ENCODE data around the gene FXYD3. TPM values are rescaled to one million over a fixed set of nuclear protein-coding genes. Genes with fewer than 3 reads are reported as not detected.

The FXYD3 gene
- total and polyA plus RNA-seq, 2 experiments from 2014 or later, result 0.81 TPM; not detected in 1

DNA sequence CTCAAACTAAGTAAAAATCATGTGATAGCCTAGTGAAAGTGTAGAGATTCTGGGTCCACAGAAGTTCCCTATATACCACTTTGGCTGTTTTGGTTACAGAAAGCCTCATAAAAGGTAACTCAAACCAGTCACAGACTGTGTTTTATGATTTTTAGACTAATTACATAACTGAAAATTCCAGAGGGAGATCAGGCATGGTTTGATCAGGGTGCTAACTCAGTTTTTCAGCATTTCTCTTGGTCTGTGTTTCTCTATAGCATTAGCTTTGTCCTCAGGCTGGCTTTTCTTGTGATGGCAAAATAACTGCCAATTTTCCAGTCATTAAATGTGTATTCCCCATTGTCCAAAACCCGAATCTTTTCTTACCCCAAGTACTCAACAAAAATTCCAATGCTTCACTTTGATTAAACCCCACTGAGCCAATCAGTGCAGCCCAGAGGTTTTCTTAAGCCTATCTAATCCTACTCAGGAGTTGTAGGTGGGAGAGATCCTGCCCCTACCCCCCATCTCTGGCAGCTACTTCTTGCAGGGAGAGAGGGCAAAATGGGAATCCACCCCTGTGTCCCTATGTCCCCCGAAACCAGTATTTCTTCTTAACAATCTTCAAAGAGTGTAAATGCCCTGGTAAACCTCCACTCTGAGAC lies 8.6 kb upstream of the FXYD3 start (continued):
- TF ChIP-seq, protein P1, sequence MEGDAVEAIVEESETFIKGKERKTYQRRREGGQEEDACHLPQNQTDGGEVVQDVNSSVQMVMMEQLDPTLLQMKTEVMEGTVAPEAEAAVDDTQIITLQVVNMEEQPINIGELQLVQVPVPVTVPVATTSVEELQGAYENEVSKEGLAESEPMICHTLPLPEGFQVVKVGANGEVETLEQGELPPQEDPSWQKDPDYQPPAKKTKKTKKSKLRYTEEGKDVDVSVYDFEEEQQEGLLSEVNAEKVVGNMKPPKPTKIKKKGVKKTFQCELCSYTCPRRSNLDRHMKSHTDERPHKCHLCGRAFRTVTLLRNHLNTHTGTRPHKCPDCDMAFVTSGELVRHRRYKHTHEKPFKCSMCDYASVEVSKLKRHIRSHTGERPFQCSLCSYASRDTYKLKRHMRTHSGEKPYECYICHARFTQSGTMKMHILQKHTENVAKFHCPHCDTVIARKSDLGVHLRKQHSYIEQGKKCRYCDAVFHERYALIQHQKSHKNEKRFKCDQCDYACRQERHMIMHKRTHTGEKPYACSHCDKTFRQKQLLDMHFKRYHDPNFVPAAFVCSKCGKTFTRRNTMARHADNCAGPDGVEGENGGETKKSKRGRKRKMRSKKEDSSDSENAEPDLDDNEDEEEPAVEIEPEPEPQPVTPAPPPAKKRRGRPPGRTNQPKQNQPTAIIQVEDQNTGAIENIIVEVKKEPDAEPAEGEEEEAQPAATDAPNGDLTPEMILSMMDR (conservative IDR thresholded peaks at IDR 0.05; ENCODE audit: low read depth in 2 of 2), result no peak
- TF ChIP-seq JUNB (IDR thresholded peaks at IDR 0.05; ENCODE audit: unreplicated experiment) (no peak), CREB1 (CRISPR knock-in tag; IDR thresholded peaks at IDR 0.05; ENCODE audit: low read depth) (no peak), ZNF114 (CRISPR knock-in tag; IDR thresholded peaks at IDR 0.05) (no peak)

- H3K27me3 Mint-ChIP-seq (ENCODE audit: insufficient read depth, low read depth, poor library complexity), result peaks cover 24% of the 10 kb centered on the region
- Histone ChIP-seq H3K27me3 (ENCODE audit: insufficient read depth) (no peaks in the 10 kb centered on the region), H3K79me2 (replicated peaks; ENCODE audit: insufficient read depth) (no peaks in the 10 kb centered on the region), H3K9me2 (ENCODE audit: insufficient read depth) (no peaks in the 10 kb centered on the region), H3F3A (replicated peaks; ENCODE audit: low read depth) (no peaks in the 10 kb centered on the region), H3K36me3 (ENCODE audit: insufficient read depth) (no peaks in the 10 kb centered on the region), H3K27ac (ENCODE audit: low read depth) (no peak overlapping the region), H2AFZ (no peak overlapping the region), H3K4me2 (no peak overlapping the region), H4K20me1 (replicated peaks; ENCODE audit: insufficient read depth) (no peaks in the 10 kb centered on the region), H3K4me1 (ENCODE audit: insufficient read depth) (peaks cover 4% of the 10 kb centered on the region), H3K4me3 (no peak overlapping the region)
- no peaks in the 10 kb centered on the region; the same call in 1 of the 3 replicates for H3K9me3 Mint-ChIP-seq
- peaks cover 16% of the 10 kb centered on the region for H3K4me1 Mint-ChIP-seq
- DNase-seq (ENCODE audit: low spot score), result no peak
- no peak overlapping the region for H3K4me3 Mint-ChIP-seq
- peaks cover 11% of the 10 kb centered on the region; the same call in 1 of the 3 replicates for H3K36me3 Mint-ChIP-seq (ENCODE audit: low read depth)
- no peak overlapping the region for H3K27ac Mint-ChIP-seq
- no peak for ATAC-seq
- TF ChIP-seq CREB1 (CRISPR knock-in tag; IDR thresholded peaks at IDR 0.05; ENCODE audit: low read depth) (no peak), POLR2AphosphoS5 (IDR thresholded peaks at IDR 0.05; ENCODE audit: low read depth) (no peak), ZNF331 (CRISPR knock-in tag; IDR thresholded peaks at IDR 0.05; ENCODE audit: low read depth) (no peak), ZNF462 (CRISPR knock-in tag; IDR thresholded peaks at IDR 0.05) (no peak), EZH2phosphoT487 (IDR thresholded peaks at IDR 0.05; ENCODE audit: unreplicated experiment) (no peak), JUNB (IDR thresholded peaks at IDR 0.05; ENCODE audit: unreplicated experiment) (no peak), ETS1 (IDR thresholded peaks at IDR 0.05) (no peak), STAT1 (IDR thresholded peaks at IDR 0.05; ENCODE audit: unreplicated experiment) (no peak), ZNF114 (CRISPR knock-in tag; IDR thresholded peaks at IDR 0.05) (no peak), NANOG (IDR thresholded peaks at IDR 0.05; ENCODE audit: borderline replicate concordance) (no peak), EZH2 (IDR thresholded peaks at IDR 0.05; ENCODE audit: low read depth, unreplicated experiment) (no peak)
Measured at GRCh38 chr19:35107545-35107944, 8.1 kb upstream of the FXYD3 start.

All from GM23338 (cell line).